ENCODE measurements around the gene MAP3K5.

The MAP3K5 gene

GRCh38 chr6:136528477-136528876 is 263.8 kb downstream of the MAP3K5 start:
- no peak for DNase-seq

DNA sequence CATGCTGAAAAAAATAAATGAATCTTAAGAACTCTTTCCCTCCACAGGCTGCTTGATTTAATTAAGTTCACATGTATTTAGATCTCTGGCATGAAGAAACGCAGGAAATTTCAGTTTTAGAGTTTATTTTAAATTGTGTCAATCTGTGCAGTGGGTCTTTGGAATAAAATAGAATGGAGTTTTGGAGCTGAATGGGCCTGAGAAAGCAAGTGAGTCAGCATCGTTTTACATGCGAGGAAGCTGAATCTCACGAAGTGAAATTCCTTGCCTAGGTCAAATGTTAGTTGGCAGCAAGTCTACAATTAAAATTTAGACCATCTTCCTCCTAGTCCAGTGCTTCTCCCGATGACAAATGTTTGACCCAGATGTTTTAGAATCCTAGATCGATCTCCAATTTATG is 264.4 kb downstream of the MAP3K5 start:
- peak; percentile 12 for DNase-seq

GRCh38 chr6:136526937-136527336 is 265.3 kb downstream of the MAP3K5 start:
- no peak for DNase-seq

GRCh38 chr6:136526196-136526930 is 265.9 kb downstream of the MAP3K5 start:
- peak; percentile 61 for DNase-seq

GRCh38 chr6:136525586-136526195 is 266.6 kb downstream of the MAP3K5 start:
- DNase-seq = peak; percentile 57

GRCh38 chr6:136524936-136525413 is 267.3 kb downstream of the MAP3K5 start:
- DNase-seq = no peak

- DNase-seq = no peak
These were observed 267.8 kb downstream of the MAP3K5 start for GRCh38 chr6:136524339-136524935.

DNA sequence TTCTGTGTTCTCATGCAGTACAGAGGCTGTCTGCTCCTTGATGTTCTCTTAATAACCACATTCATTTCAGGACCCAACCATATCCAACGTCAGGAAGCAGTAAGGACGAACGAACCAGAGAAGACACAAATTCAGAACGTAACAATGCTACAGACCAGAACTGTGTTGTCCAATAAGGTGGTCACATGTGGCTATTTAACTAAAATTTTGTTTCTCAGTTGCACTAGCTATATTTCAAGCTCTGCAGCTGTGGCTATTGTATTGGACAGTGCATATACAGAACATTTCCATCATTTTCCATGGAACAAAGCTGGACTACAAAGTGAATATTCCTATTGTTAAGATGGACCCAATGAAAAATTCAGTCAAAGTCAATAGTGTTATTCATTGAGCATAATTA is 269.1 kb downstream of the MAP3K5 start:
- no peak for DNase-seq

DNA sequence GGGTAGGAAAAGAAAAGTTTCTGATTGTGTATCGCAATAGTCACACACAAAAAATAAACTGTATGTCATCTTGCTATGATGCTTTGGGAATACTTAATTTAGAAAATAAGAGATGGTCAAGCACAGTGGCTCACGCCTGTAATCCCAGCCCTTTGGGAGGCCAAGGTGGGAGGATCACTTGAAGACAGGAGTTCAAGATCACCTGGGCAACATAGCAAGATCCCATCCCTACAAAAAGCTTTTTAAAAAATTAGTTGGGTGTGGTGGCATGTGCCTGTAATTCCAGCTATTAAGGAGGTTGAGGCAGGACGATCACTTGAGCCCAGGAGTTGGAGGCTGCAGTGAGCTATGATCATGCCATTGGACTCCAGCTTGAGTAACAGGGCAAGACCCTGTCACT is 269.6 kb downstream of the MAP3K5 start:
- DNase-seq = no peak

GRCh38 chr6:136521911-136522310 is 270.4 kb downstream of the MAP3K5 start:
- DNase-seq = no peak

- no peak for DNase-seq
These were observed 270.9 kb downstream of the MAP3K5 start for GRCh38 chr6:136521427-136521826.

GRCh38 chr6:136520517-136520916 is 271.8 kb downstream of the MAP3K5 start:
- no peak for DNase-seq

DNA sequence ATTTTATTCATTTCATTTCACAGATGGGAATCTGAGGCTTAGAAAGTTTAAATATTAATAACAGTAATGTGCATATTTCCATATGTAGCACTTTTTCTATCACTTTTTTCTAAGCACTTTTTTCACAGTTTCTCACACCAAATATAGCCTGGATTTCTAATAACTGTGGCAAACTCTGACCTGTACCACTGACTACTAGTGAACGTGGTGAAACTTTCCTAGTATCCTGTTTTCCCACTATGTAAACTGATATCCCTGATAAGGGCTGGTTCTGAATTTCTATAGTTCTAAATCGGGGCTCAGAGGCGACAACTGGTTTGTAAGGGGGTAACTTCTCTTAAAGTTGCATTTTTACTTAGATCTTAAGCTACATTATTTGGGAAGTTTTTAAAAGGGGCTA is 274.7 kb downstream of the MAP3K5 start:
- DNase-seq = no peak

GRCh38 chr6:136517002-136517401 is 275.3 kb downstream of the MAP3K5 start:
- DNase-seq = no peak

DNA sequence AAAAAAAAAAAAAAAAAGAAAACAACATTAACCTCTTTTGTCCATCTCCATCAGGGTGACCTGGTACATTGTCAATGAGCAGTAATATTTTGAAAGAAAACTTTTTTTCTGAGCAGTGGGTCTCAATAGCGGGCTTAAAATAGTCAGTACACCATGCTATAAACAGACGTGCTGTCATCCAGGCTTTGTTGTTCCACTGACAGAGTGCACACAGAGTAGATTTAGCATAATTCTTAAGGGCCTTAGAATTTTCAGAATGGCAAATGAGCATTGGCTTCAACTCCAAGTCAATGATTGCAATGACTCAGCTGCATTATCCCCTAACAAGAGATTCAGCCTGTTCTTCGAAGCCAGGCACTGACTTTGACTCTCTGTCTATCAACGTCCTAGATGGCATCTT is 277.7 kb downstream of the MAP3K5 start:
- DNase-seq = no peak

GRCh38 chr6:136511926-136512325 is 280.4 kb downstream of the MAP3K5 start:
- DNase-seq = no peak

- no peak for DNase-seq
These were observed 280.9 kb downstream of the MAP3K5 start for GRCh38 chr6:136511397-136511796.

GRCh38 chr6:136510782-136511181 is 281.5 kb downstream of the MAP3K5 start:
- no peak for DNase-seq

DNA sequence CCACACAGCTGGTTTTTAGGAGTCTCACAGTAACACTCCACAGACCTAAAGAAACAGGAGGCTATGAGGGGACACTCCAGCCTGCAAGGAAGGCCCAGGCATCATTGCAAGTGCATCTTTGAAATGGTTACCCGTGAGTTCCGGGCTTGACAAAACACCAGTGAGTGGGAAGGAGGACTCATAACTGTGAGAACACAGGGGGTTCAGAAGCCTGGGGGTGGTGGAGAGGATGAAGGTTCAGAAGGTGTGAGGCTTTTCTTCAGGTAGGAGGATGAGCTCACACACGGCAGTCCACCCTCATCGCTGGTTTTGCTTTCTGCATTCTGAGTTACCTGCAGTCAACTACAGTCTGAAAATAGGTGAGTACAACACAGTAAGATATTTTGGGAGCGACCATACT is 282.0 kb downstream of the MAP3K5 start:
- DNase-seq = no peak

- DNase-seq = no peak
These were observed 283.4 kb downstream of the MAP3K5 start for GRCh38 chr6:136508725-136509392.
